CD4-positive, alpha-beta memory T cell (primary cell): Measurements from ENCODE around the gene SAMD9. TPM values are rescaled to one million over a fixed set of nuclear protein-coding genes. Genes with fewer than 3 reads are reported as not detected.

Source experiments
- CTCF ChIA-PET: fragments of 350-600 bp; sonication (Branson Sonifier 250); formaldehyde crosslinking; loops from one replicate; lab custom pipeline; 2021; ENCODE audit warnings: inconsistent platforms; ENCODE audit not compliant: partially characterized antibody; lab: Charles Lee
- POLR2A ChIA-PET: fragments of 350-600 bp; sonication (Branson Sonifier 250); formaldehyde crosslinking; loops from one replicate; lab custom pipeline; 2021; ENCODE audit not compliant: partially characterized antibody; lab: Charles Lee
- DNase-seq, 5 donors: peaks; one replicate each; pipeline versions ENCODE4 v3.0.0 to v3.0.0-alpha.2; 2020 to 2022; ENCODE audit warnings: mixed read lengths in 1 of 5
- H3K27ac ChIP-seq: one replicate; pipeline ENCODE4 v1.7.0; 2013; ENCODE audit warnings: low read depth, low read length
- H3K27me3 ChIP-seq: 2 replicates; pipeline ENCODE4 v1.7.0; 2013; ENCODE audit warnings: mild to moderate bottlenecking, low read length, moderate library complexity; ENCODE audit not compliant: insufficient read depth
- H3K36me3 ChIP-seq: 2 replicates; pipeline ENCODE4 v1.7.0; 2013; ENCODE audit warnings: mild to moderate bottlenecking, low read length, moderate library complexity; ENCODE audit not compliant: insufficient read depth
- H3K4me1 ChIP-seq: 2 replicates; pipeline ENCODE4 v1.7.0; 2013; ENCODE audit warnings: mild to moderate bottlenecking, low read length, moderate library complexity; ENCODE audit not compliant: insufficient read depth
- H3K4me3 ChIP-seq, 2 donors: one replicate each; pipeline ENCODE4 v1.7.0; 2013; ENCODE audit warnings: low read length in 2 of 2, mild to moderate bottlenecking in 1 of 2
- H3K9me3 ChIP-seq, 2 donors: one replicate each; pipeline ENCODE4 v1.7.0; 2013; ENCODE audit warnings: low read length in 2 of 2, control low read depth in 1 of 2; ENCODE audit not compliant: control insufficient read depth in 1 of 2
- H3K27ac Mint-ChIP-seq, 7 donors: one replicate each; pipeline ENCODE4 v1.8.0; 2020 to 2021; ENCODE audit warnings: mixed read lengths in 7 of 7, mild to moderate bottlenecking in 6 of 7, inconsistent platforms in 3 of 7, moderate library complexity in 3 of 7
- H3K27me3 Mint-ChIP-seq, 2 donors: one replicate each; pipeline ENCODE4 v1.8.0; 2020 to 2021; ENCODE audit warnings: mixed read lengths in 2 of 2
- H3K36me3 Mint-ChIP-seq, 2 donors: one replicate each; pipeline ENCODE4 v1.8.0; 2020 to 2021; ENCODE audit warnings: mixed read lengths in 2 of 2, inconsistent platforms in 1 of 2, mild to moderate bottlenecking in 1 of 2
- H3K4me1 Mint-ChIP-seq, 4 donors: one replicate each; pipeline ENCODE4 v1.8.0; 2020 to 2021; ENCODE audit warnings: mixed read lengths in 4 of 4, mild to moderate bottlenecking in 1 of 4
- H3K4me3 Mint-ChIP-seq, 8 donors: one replicate each; pipeline ENCODE4 v1.8.0; 2020 to 2021; ENCODE audit warnings: mixed read lengths in 8 of 8, mild to moderate bottlenecking in 7 of 8, moderate library complexity in 6 of 8, inconsistent platforms in 3 of 8
- H3K9me3 Mint-ChIP-seq, 8 donors: one replicate each; pipeline ENCODE4 v1.8.0; 2020 to 2021; ENCODE audit warnings: mixed read lengths in 8 of 8, mild to moderate bottlenecking in 5 of 8, inconsistent platforms in 3 of 8, moderate library complexity in 1 of 8
- intact Hi-C: fragments of 100-400 bp; cut with micrococcal nuclease; formaldehyde crosslinking; loops from one replicate; pipeline ENCODE4 v1.15.1; 2023
- polyA plus RNA-seq, 2 donors: library from polyadenylated mRNA; unstranded; fragments of 300-500 nt; fragmentation: Illumina TruSeq; gene quantifications; one replicate each; pipeline ENCODE4 v1.2.3, GENCODE V29; 2021
- total RNA-seq, 2 experiments: library from RNA; stranded (reverse); gene quantifications; one replicate each; pipeline ENCODE4 v1.2.3, GENCODE V29; 2021

Gene SAMD9
- total RNA-seq (10 to 100 TPM; 55.1 to 56.6 TPM), polyA plus RNA-seq (10 to 100 TPM; 13.3 to 23.8 TPM)

DNA sequence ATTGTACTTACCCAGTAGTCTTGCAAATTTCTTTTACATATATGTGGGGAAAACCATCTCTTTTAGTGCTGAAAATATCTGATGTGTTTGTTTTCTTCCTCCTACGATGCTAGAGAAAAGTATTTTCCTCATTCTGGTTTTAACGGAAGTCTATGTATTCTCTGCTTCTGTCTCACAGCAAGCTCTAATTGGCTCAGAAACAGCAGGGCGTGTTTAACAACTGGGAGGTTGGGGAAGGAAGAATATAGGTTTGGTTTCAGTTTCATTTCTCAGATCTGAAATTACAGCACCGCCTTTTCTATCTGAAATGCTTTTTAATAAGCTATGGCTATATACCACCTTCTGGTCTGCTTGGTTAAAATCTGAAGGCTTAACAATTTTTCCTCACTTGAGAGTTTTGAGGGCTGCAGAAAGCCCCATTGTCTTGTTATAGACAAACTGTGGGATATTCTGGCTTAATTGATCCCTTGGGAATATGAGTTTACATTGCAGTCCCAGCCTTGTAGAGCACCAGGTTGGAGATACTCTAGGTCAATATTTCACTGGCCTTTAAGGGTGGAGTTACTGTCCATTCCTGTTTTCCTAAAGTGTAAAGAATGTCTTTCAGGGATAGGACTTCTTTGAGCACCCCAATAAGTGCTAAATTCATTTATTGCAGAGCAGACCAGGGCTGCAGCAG lies at the start of gene SAMD9:
SAMD9 (minus strand) TSS at position 128 of the 679 bp plus-strand sequence. CDS start 11,882 bp downstream, outside the sequence.
- H3K4me3 ChIP-seq: peak within 1 kb of the TSS; percentile 65 to 96

DNA sequence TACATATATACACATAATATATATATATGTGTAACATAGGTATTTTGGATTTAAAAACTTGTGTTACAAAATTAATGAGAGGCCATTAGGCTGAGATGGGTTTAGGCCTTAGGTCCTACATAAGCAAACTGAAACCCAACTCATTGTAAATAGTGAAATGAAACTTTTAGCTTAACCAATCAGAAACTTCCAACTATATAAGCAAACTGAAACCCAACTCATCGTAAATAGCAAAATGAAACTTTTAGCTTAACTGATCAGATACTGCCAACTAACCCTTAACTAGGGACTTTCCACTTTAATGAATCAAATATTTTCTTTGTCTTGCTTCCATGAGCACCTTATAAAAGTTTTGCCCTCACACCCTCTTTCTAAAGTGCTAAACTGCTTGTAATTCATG lies 47.7 kb upstream of the SAMD9 start:
- peak overlapping the region in 6 of 8 donors; percentile 27 to 72 (median 36) for H3K4me3 Mint-ChIP-seq
- Histone ChIP-seq H3K4me1 (peaks cover 4% of the 10 kb centered on the region), H3K27me3 (no peaks in the 10 kb centered on the region), H3K4me3 (no peak overlapping the region), H3K36me3 (no peaks in the 10 kb centered on the region), H3K9me3 (no peaks in the 10 kb centered on the region), H3K27ac (no peak overlapping the region)
- peaks cover 4 to 37% (median 15%) of the 10 kb centered on the region in 8 donors for H3K9me3 Mint-ChIP-seq
- H3K36me3 Mint-ChIP-seq: peaks cover 0 to 2% of the 10 kb centered on the region in 2 donors
- H3K27ac Mint-ChIP-seq: peak overlapping the region in 5 of 7 donors; percentile 43 to 85 (median 65)
- peak in 4 of 5 donors; percentile 21 to 41 (median 27) for DNase-seq
- H3K27me3 Mint-ChIP-seq: no peaks in the 10 kb centered on the region
- intact Hi-C loops: no loop called here
- ChIA-PET CTCF (interaction anchor here (1.1 to 1.4 kb wide), 2 partner anchors 14 to 63 kb away, joined by 3 to 5 read pairs; no protein-coding TSS in a partner anchor), POLR2A (no interaction called here)
- peaks cover 4 to 16% (median 6%) of the 10 kb centered on the region in 4 donors for H3K4me1 Mint-ChIP-seq

More for the DNA sequence above, at the start of gene SAMD9:
- H3K4me3 Mint-ChIP-seq: peak within 1 kb of the TSS; percentile 88 to 94 (median 91)
- H3K27me3 Mint-ChIP-seq: no peaks in the 10 kb centered on the region
- peak within 1 kb of the TSS; percentile 75 for H3K27ac ChIP-seq
- H3K4me1 Mint-ChIP-seq: peaks cover 33 to 60% (median 49%) of the 10 kb centered on the region in 4 donors
- peaks cover 0 to 39% (median 20%) of the 10 kb centered on the region in 8 donors for H3K9me3 Mint-ChIP-seq
- DNase-seq: peak; percentile 71 to 89 (median 82)
- peaks cover 37% of the 10 kb centered on the region for H3K4me1 ChIP-seq
- H3K9me3 ChIP-seq: no peaks in the 10 kb centered on the region
- intact Hi-C loops: loop anchor here (1.0 to 5.0 kb wide), 11 partner anchors 30 to 1236 kb away; partner anchors contain the start of genes CYP51A1, FAM133B, MTERF1 and PEX1
- no peaks in the 10 kb centered on the region for H3K36me3 ChIP-seq
- POLR2A ChIA-PET: interaction anchor here (0.7 to 2.7 kb wide), 16 partner anchors 8 to 1403 kb away, joined by 3 to 27 read pairs (median 4); partner anchors contain the start of genes AKAP9, FAM133B, PEX1 and RBM48
- peak within 1 kb of the TSS; percentile 80 to 96 (median 95) for H3K27ac Mint-ChIP-seq
- peaks cover 43 to 44% of the 10 kb centered on the region in 2 donors for H3K36me3 Mint-ChIP-seq
- H3K27me3 ChIP-seq: no peaks in the 10 kb centered on the region
- CTCF ChIA-PET: interaction anchor here (1.0 to 3.1 kb wide), 7 partner anchors 15 to 590 kb away, joined by 3 to 19 read pairs (median 5); partner anchors contain the start of genes FAM133B, HEPACAM2, PEX1 and RBM48

DNA sequence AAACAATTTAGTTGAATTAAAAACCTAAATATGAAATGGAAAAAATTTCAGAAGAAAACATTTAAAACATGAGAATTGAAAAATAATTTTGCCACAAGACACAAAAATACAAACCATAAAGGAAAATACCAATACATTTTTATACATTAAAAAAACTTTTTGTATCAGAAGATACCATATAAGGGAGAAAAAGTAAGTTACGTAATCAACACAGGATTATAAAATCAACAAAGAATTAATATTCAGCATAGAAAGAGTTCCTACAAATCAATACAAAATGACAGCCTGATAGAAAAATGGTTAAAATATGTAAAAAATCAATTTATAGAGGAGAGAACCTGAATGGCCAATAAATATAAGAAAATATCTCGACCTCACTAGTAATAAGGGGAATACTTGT lies 47.0 kb upstream of the SAMD9 start:
- POLR2A ChIA-PET: no interaction called here
- H3K27me3 Mint-ChIP-seq: no peaks in the 10 kb centered on the region

DNA sequence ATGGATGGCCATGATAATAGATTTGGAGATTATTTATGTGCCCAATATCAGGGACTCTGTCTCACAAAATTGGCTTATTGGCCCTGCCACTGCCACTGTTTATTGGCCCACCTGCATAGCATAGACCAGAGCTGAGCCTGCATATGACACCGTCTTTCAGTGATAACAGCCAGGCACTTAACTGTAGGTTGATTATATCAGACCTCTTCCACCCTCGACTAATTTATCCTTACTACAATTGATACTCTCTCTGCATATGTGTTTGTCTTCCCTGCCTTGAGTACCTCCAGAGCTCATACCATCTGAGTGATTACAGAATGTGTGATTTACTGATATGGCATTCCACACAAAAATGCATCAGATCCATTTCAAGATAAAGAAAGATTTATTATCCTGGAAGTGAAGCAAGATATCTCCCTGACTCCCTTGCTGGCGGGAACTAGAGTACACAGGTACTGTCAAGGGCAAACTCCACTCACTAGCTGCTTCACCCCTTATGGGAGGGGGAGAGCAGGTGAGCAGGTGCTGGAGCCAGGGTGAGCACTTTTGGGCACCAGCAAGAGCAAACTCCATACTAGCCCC lies 43.5 kb upstream of the SAMD9 start:
- intact Hi-C loops: no loop called here
- Histone ChIP-seq H3K4me1 (peaks cover 4% of the 10 kb centered on the region), H3K9me3 (no peaks in the 10 kb centered on the region), H3K36me3 (no peaks in the 10 kb centered on the region), H3K4me3 (no peak overlapping the region), H3K27ac (no peak overlapping the region), H3K27me3 (no peaks in the 10 kb centered on the region)
- no peak overlapping the region for H3K4me3 Mint-ChIP-seq
- peak overlapping the region in 1 of 7 donors; percentile 59 for H3K27ac Mint-ChIP-seq
- no peak for DNase-seq
- peaks cover 0 to 17% (median 6%) of the 10 kb centered on the region in 8 donors for H3K9me3 Mint-ChIP-seq
- ChIA-PET CTCF (no interaction called here), POLR2A (no interaction called here)
- no peaks in the 10 kb centered on the region for H3K36me3 Mint-ChIP-seq
- no peaks in the 10 kb centered on the region for H3K27me3 Mint-ChIP-seq
- peaks cover 4 to 13% (median 5%) of the 10 kb centered on the region in 4 donors for H3K4me1 Mint-ChIP-seq

More for the DNA sequence above, 47.0 kb upstream of the SAMD9 start:
- Histone ChIP-seq H3K4me3 (no peak overlapping the region), H3K9me3 (no peaks in the 10 kb centered on the region), H3K36me3 (no peaks in the 10 kb centered on the region), H3K4me1 (peaks cover 4% of the 10 kb centered on the region), H3K27ac (no peak overlapping the region), H3K27me3 (no peaks in the 10 kb centered on the region)
- intact Hi-C loops: no loop called here
- Mint-ChIP-seq H3K9me3 (peaks cover 4 to 38% (median 15%) of the 10 kb centered on the region in 8 donors), H3K4me3 (no peak overlapping the region), H3K36me3 (peaks cover 0 to 2% of the 10 kb centered on the region in 2 donors), H3K4me1 (peaks cover 4 to 16% (median 6%) of the 10 kb centered on the region in 4 donors), H3K27ac (peak overlapping the region in 3 of 7 donors; percentile 24 to 47 (median 31))
- CTCF ChIA-PET: no interaction called here
- DNase-seq: no peak

DNA sequence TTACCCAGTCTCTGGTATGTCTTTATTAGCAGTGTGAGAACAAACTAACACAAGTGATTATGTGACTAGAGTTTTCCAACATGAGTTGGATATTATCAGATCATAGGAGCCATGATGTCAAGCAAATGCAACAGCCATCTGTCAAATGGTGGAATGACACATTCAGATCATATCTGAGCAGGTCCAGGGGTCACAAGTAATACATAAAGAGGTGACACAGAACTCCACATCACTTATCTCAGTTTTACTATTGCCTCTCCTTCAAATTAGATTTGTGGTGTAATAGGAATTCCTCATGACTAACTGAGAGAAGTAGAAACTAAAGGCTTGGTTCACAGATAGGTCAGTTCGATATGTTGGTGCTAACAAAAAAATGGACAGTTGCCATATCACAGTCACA lies 42.6 kb upstream of the SAMD9 start:
- Mint-ChIP-seq H3K9me3 (peaks cover 0 to 17% (median 6%) of the 10 kb centered on the region in 8 donors), H3K27ac (no peak overlapping the region), H3K4me1 (peaks cover 0 to 5% (median 1%) of the 10 kb centered on the region in 4 donors), H3K27me3 (no peaks in the 10 kb centered on the region), H3K36me3 (no peaks in the 10 kb centered on the region), H3K4me3 (no peak overlapping the region)
- no peak for DNase-seq
- no peak overlapping the region for H3K4me3 ChIP-seq
- H3K27me3 ChIP-seq: no peaks in the 10 kb centered on the region
- no peaks in the 10 kb centered on the region for H3K36me3 ChIP-seq
- CTCF ChIA-PET: no interaction called here
- intact Hi-C loops: no loop called here
- no peaks in the 10 kb centered on the region for H3K9me3 ChIP-seq
- H3K4me1 ChIP-seq: peaks cover 4% of the 10 kb centered on the region
- no peak overlapping the region for H3K27ac ChIP-seq
- POLR2A ChIA-PET: no interaction called here

DNA sequence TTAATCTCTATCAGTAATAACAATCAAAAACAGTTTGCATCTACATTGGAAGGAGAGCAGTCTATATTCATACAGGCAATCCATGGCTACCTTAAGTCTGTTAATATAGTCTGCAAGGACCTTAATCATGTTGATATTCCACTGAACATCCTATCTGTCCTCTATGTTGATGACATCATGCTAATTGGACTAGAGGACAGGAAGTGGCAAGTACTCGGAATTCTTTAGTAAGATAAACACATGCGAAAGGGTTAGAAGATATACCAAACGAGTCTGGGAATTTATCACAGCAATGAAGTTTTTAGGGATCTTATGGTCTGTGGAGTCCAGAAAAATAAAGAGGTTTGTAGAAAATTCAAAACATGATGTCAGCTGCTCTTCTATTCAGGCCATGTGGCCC lies 41.7 kb upstream of the SAMD9 start:
- no peaks in the 10 kb centered on the region for H3K4me1 ChIP-seq
- H3K4me3 ChIP-seq: no peak overlapping the region
- H3K27ac ChIP-seq: no peak overlapping the region
- Mint-ChIP-seq H3K27ac (peak overlapping the region in 1 of 7 donors; percentile 38), H3K9me3 (peaks cover 0 to 17% (median 6%) of the 10 kb centered on the region in 8 donors), H3K4me3 (no peak overlapping the region), H3K27me3 (no peaks in the 10 kb centered on the region), H3K4me1 (no peaks in the 10 kb centered on the region), H3K36me3 (no peaks in the 10 kb centered on the region)
- DNase-seq: no peak
- ChIA-PET POLR2A (no interaction called here), CTCF (no interaction called here)
- H3K36me3 ChIP-seq: no peaks in the 10 kb centered on the region
- H3K9me3 ChIP-seq: no peaks in the 10 kb centered on the region
- intact Hi-C loops: no loop called here
- no peaks in the 10 kb centered on the region for H3K27me3 ChIP-seq

DNA sequence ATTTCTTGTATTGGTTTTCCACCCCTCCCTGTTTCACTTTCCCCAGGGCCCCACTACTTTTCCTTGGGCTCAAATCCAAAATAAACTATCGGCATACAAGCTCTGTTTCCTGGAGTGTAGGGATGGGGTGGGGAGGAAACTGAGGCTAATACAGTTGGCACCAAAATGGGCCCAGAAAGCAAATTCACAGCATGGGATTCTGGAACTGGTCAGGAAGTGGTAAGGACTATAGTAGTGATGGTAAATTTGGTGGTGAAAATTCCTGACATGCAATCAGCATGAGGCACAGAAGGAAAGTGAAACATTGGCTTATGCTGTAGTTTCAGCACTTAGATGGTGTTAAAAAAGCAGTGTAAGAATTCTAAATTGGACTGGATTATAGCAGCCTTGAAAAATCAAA lies 39.1 kb upstream of the SAMD9 start:
- ChIA-PET CTCF (interaction anchor here (0.5 kb wide), 1 partner anchor 14 kb away, joined by 3 read pairs; no protein-coding TSS in a partner anchor), POLR2A (no interaction called here)
- H3K36me3 ChIP-seq: no peaks in the 10 kb centered on the region

More for the DNA sequence above, 39.1 kb upstream of the SAMD9 start:
- H3K4me3 ChIP-seq: no peak overlapping the region
- H3K27ac ChIP-seq: no peak overlapping the region
- Mint-ChIP-seq H3K4me3 (no peak overlapping the region), H3K27me3 (no peaks in the 10 kb centered on the region), H3K36me3 (no peaks in the 10 kb centered on the region), H3K27ac (no peak overlapping the region), H3K9me3 (peaks cover 0 to 11% (median 3%) of the 10 kb centered on the region in 8 donors), H3K4me1 (no peaks in the 10 kb centered on the region)
- intact Hi-C loops: no loop called here
- H3K4me1 ChIP-seq: no peaks in the 10 kb centered on the region
- no peaks in the 10 kb centered on the region for H3K9me3 ChIP-seq
- no peaks in the 10 kb centered on the region for H3K27me3 ChIP-seq
- no peak for DNase-seq
